DMS153 (cell line): ENCODE data around the gene GPR146.

ENCODE experiments used
- DNase-seq: peaks from one replicate; lab custom pipeline; 2025; lab: John Stamatoyannopoulos, UW

Gene GPR146

GRCh38 chr7:1011297-1012003 lies 32.9 kb upstream of the GPR146 start:
- no peak for DNase-seq

DNA sequence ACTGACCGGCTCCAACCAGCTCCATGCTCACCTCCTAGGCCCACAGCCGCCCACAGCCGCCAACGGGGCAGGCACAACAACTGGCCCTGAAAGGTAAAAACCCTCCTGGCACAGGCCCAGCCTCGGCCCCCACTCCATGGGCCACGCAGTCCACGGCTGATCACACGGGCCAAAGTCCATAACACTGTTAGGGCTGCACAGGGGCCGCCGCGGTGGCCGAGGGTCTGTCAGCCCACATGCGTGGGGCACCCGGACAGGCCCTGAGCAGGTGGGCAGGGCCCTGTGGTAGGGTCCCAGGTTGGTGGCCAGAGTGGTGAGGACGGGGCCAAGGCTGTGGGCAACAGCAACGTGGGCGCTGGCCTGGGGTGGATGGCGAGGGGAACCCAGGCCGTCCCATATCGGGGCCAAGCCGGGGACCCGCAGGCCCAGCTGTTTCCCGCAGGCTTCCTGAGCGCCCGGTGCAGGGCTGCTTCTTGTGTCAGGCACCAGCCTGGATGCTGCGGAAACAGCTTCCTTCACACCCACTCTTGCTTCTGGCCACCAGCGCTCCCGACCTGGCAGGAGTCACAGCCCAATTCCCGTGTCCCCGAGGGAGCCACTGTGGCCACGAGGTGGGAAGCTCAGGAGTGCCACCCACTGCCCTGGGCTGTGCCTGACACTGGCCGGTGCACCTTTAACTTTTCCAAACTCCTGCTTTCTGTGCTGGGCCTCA lies 32.2 kb upstream of the GPR146 start:
- DNase-seq, result no peak

DNA sequence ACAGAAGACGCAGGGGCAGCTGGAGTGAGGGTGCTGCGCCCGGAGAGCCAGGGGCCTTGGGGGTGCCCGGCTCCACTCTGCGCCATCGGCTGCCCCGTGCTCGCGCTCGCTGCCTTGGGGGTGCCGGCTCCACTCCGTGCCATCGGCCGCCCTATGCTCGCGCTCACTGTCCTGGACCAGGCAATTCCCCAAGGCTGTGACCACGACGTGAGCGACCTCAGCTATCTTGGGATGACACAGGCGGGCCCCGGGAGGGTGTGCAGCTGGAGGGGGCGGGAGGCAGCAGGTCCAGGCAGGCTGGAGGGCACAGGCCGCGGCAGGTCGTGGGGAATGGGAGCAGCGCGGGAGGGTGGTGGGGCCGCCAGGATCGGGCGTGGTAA lies 31.6 kb upstream of the GPR146 start:
- no peak for DNase-seq

DNA sequence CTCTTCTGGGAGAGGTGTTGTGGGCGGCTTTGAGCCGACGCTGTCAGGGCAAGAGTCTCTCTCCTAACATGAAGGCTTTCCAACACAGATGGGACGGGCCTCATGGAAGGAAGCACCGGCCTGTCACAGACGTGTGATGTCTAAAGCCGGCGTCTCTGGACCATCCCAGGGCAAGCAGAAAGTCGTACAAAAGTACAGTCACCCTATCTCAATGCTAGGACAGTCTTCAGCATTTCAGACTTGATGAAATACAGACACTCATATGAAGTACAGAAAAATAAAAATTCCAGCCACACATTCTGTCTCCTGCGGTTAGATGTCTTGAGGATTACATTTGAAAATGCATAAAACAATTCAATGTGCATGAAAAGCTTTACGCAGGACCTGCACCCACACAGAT lies 30.8 kb upstream of the GPR146 start:
- DNase-seq, result no peak

DNA sequence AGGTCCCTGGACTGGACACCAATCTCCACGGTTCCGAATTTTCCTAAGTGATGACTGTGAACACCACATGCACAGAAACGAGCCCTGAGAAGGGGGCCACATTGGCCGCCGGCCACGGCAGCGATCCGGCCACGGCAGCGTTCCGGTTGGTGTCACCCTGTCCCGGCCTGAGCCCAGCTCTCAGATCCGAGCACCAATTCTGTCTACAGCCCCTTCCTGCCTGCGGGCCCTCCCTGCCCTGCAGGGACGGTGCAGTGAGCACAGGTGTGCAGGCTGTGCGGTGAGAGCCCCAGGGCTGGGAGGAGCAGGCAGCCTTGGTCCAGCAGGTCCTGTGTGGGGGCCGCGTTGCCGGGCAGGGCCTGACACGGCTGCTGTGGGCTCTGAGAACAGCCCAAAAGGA lies 29.7 kb upstream of the GPR146 start:
- no peak for DNase-seq

- no peak for DNase-seq
These were observed 28.9 kb upstream of the GPR146 start for GRCh38 chr7:1015196-1016121.

DNA sequence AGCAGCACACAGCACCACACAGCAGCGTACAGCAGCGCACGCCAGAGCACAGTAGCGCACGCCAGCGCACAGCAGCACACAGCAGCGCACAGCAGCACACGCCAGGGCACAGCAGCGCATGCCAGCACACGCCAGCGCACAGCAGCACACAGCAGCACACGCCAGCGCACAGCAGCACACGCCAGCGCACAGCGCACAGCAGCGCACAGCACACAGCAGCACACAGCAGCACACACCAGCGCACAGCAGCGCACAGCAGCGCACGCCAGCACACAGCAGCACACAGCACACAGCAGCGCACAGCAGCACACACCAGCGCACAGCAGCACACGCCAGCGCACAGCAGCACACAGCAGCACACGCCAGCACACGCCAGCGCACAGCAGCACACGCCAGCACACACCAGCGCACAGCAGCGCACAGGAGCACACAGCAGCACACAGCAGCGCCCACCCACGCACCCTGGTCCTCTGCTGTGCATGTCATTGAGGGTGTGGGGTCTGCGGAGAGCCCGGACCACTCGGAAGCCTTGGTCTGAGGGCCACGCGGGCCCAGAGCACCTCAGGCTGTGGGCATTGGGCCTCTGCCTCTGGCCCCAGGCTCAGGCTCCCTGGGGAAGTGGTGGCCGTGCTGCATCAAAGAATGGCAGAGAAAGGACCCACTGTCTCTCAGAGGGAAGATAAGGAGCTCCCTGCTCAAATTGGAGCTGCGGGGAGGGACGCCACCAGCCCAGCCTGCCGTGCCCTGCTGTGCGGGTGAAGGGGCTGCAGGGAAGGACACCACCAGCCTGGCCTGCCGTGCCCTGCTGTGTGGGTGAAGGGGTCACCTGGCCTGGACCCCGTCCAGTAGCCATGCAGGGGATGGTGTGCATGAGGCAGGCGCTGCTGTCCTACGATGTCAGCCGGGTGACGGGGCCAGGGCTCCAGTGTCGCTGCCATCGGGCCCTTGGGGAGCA lies 27.5 kb upstream of the GPR146 start:
- no peak for DNase-seq

DNA sequence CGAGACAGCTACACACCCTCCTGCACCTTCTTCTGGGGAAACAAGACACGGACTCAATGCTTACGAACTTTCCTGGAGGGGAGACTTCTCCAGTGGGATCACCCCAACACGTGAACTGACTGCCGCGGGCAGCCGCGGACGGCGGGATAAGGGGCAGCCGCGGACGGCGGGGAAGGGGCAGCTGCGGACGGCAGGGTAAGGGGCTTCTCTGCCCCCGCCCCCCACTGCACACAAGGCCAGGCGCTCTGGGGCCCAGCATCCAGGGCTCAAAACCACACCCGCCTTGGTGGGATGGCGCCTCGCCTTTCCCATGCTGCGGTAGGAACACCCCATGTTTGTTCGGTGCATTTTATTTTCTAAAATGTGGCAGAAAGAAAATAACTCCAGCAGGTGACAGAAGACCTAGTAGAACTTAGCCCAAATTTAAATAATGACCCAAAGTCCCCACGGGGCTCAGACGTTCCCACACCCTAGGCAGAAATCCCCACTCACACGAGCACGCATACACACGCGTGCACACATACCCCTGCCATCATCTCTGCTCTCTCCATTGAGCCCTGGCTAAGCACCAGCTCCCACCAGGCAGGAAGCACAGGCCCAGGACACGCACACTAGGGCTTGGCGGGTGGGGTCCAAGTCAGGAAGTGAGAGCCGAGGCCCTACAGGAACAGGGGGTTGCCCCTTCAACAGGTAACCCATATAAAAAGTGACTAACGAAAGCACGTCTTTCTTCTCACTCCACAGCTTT lies 26.6 kb upstream of the GPR146 start:
- DNase-seq, result no peak

GRCh38 chr7:1018334-1018695 lies 26.0 kb upstream of the GPR146 start:
- no peak for DNase-seq

- DNase-seq, result no peak
These were observed 25.0 kb upstream of the GPR146 start for GRCh38 chr7:1019255-1019785.

DNA sequence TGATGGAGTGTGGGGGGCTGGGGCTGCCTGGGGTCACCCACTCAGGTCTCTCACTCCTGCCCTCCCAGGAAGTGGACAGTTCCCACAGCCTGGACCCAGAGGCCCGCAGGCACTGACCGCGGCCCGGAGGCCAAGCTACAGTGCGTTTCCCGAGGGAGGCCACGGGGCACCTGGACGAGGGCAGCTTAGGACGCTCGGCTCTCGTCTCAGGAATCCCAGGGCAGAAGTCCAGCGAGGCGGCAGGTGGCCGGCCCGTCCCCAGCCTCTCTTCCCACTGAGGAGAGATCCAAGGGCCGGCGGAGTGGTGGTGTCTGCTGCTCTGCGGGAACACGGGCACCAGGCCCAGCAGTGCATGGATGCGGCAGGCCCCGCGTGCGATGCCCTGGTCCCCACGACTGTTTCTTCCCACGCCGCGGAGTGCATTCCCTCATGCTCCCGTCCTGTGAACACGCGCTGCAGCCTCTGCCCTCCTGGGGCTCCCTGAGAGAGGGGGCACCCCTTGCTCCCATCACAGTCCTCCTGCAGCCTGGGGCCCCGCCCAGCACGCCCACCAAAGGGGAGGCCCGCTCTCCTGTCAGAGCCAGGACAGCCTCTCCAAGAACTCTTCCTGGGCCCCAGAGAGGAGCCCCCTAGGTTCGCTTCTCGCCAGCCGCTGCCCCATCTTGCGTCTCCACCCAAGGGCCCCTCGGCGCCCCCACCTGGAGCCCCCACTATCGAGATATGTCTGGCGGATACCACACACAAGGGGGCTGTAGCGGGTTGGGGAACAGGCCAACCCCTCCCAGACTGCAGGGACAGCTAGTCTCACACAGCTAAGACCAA lies 24.3 kb upstream of the GPR146 start:
- no peak for DNase-seq

GRCh38 chr7:1020849-1021251 lies 23.5 kb upstream of the GPR146 start:
- no peak for DNase-seq

DNA sequence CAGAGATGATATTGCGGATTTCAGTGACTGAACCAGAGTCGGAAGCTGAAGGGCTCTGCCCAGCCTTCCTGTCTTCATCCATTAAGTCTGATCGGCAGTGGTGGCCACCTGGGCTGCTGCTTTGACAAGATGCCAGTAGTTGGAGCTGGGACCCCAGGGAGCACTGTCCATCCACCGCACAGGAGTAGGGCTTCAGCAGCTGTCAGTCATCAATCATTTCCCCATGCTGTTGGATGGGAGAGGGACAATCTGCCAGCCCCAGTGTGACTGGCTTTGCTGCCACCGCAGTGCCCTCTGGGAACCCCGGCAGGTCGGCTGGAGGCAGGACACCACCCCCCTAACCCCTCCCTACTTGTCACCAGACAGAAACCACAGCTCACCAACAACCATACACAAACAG lies 23.0 kb upstream of the GPR146 start:
- DNase-seq, result no peak

DNA sequence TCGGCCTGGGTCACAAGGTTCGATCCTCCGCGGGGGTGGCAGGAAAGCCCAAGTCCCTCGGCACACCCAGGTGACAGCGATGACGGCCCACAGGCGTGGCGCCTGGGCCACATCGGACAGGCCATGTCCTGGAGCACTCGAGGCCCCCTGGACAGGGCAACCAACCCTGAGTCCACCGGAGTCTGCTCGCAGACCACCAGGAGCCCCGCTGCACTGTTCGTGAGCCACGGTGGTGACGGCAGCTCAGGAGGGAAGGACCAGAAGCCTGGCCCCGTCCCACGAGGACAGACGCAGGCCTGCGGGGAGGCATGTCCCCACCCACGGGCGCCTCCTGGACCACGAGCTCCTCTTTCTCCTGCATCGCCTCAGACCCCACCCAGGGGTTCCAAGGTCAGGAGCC lies 22.4 kb upstream of the GPR146 start:
- DNase-seq, result no peak

DNA sequence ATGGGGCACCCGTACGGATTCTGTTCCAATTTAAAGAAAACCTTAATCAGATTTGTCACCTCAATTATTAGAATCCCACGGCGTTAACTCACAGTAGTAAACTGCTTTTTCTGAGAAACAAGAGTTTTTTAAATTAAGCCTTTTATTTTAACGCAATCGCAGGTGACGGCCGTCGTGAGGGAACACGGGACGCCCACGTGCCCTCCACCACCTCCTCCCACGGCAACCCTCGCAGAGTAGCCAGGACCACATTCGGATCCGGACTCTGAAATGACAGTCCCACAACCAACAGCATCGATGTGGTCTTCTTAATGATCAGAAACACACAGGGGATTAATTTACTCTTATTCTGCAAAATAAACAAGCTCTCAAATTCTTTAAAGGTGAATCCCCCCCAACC lies 22.0 kb upstream of the GPR146 start:
- no peak for DNase-seq

DNA sequence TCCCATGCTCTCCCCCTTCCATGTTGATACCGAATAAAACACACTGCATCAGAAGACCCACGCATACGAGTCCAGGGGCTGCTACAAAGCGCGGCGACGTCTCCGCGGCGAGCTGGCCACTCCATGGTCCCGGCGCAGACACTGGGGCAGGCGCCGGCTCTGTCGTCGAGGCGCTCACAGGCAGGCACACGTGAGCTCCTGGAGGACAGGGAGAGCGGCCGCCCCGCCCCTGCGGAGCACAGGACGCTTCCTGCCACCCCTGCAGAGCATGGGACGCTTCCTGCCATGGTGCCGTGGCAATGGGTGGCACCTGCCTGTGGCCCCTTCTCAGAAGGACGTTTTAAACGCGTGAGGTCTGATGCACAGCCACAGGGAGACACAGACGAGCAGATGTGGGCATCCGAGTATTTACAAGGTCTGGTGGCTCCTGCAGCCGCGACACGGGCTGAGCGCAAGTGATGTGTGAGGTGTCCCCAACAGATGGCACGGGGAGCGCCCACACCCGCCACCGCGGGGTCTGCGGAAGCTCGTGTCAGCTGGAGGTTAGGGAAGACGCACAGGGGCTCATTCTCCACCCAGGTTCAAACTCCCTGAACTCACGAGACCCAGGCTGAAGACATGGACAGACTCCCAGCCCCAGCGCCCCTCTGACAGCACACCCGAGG lies 21.4 kb upstream of the GPR146 start:
- no peak for DNase-seq

GRCh38 chr7:1024331-1024841 lies 20.0 kb upstream of the GPR146 start:
- DNase-seq, result no peak

DNA sequence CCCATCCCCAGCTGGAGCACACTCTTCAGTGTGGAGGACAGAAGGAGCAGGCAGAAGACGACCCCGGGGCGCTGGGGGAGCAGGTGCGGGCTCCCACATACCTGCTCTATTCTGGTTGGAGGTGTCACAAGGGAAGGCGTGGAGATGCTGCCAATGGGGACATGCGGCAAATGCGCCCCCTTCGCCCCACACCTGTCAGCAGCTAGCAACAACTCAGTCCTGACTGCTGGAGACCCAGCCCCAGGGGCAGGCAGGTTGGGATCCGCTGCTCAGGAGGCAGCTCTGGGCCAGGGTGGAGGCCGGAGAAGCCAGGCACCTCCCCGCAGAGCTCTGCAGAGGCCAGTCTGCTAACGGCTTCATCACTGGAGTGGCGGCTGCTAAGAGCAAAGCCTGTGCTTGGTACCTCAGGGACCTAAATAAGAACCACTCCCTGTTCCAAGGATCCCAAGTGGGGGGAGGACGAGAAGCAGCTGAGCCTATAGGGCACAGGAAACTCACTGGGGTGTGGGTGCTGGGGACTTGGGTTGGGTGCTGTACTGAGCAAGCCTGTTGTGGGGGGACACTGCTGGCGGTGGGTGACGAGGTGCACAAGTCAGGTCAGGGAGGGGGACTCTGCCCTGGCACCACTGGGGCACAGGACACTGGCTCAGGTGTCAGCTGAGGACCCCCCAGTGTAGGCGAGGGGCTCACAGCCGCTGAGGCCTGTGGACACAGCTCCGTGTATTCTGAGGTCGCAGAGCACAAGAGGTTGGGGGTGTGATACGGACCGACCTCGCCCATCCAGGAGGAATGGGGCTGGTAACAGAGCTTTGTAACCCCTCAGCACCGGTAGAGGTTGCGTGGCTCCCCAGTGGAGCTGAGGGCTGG lies 19.2 kb upstream of the GPR146 start:
- DNase-seq, result no peak
